ENCODE results near the gene C22orf39. TPM values are rescaled to one million over a fixed set of nuclear protein-coding genes. Genes with fewer than 3 reads are reported as not detected.
A peak's percentile ranks its signal among the peaks of the same experiment; 100 is the strongest.

C22orf39 gene
- total RNA-seq, result 10 to 100 TPM; 21.6 to 21.8 TPM

GRCh38 chr22:19447330-19448075 lies at the start of gene C22orf39:
Gene C22orf39 (minus strand): TSS chr22:19447711. CDS start chr22:19447688, 23 bp downstream.
- H3K9ac ChIP-seq (ENCODE audit: low read depth in 2 of 2, low read length in 2 of 2), result peak within 1 kb of the TSS; percentile 67 to 70
- no peak for TF ChIP-seq CTCF (IDR thresholded peaks at IDR 0.05)
- intact Hi-C loops (cut with DNase I), result no loop called here
- peak within 1 kb of the TSS; percentile 87 for H3K27ac ChIP-seq
- H3K27me3 ChIP-seq, result no peaks in the 10 kb centered on the region
- no peaks in the 10 kb centered on the region for H3K9me3 ChIP-seq
- peak; percentile 92 for DNase-seq
- H3K36me3 ChIP-seq, result no peaks in the 10 kb centered on the region
- H3K4me3 ChIP-seq, result peak within 1 kb of the TSS; percentile 94
- H3K4me1 ChIP-seq, result peaks cover 13% of the 10 kb centered on the region

- intact Hi-C loops (cut with DNase I), result no loop called here
- H3K9ac ChIP-seq (ENCODE audit: low read depth in 2 of 2, low read length in 2 of 2), result no peak overlapping the region
- H3K36me3 ChIP-seq, result no peaks in the 10 kb centered on the region
- TF ChIP-seq CTCF (IDR thresholded peaks at IDR 0.05), result no peak
- no peak overlapping the region for H3K27ac ChIP-seq
- H3K27me3 ChIP-seq, result no peaks in the 10 kb centered on the region
- no peak for DNase-seq
- no peaks in the 10 kb centered on the region for H3K9me3 ChIP-seq
- H3K4me1 ChIP-seq, result no peaks in the 10 kb centered on the region
- no peak overlapping the region for H3K4me3 ChIP-seq
Measured at GRCh38 chr22:19497245-19497644, 49.7 kb upstream of the C22orf39 start.

- Histone ChIP-seq H3K4me1 (no peaks in the 10 kb centered on the region), H3K9me3 (no peaks in the 10 kb centered on the region), H3K9ac (ENCODE audit: low read depth in 2 of 2, low read length in 2 of 2) (no peak overlapping the region), H3K27ac (no peak overlapping the region), H3K36me3 (no peaks in the 10 kb centered on the region), H3K27me3 (no peaks in the 10 kb centered on the region), H3K4me3 (no peak overlapping the region)
- no peak for TF ChIP-seq CTCF (IDR thresholded peaks at IDR 0.05)
- intact Hi-C loops (cut with DNase I), result no loop called here
- no peak for DNase-seq
Measured at GRCh38 chr22:19496324-19496630, 48.8 kb upstream of the C22orf39 start.

- DNase-seq, result no peak
- no peak overlapping the region for H3K9ac ChIP-seq (ENCODE audit: low read depth in 2 of 2, low read length in 2 of 2)
- intact Hi-C loops (cut with DNase I), result no loop called here
- TF ChIP-seq CTCF (IDR thresholded peaks at IDR 0.05), result no peak
- no peaks in the 10 kb centered on the region for H3K9me3 ChIP-seq
- no peaks in the 10 kb centered on the region for H3K36me3 ChIP-seq
- no peak overlapping the region for H3K4me3 ChIP-seq
- no peak overlapping the region for H3K27ac ChIP-seq
- H3K4me1 ChIP-seq, result no peaks in the 10 kb centered on the region
- H3K27me3 ChIP-seq, result no peaks in the 10 kb centered on the region
Measured at GRCh38 chr22:19495562-19496323, 48.2 kb upstream of the C22orf39 start.

GRCh38 chr22:19494676-19495173 lies 47.2 kb upstream of the C22orf39 start:
- Histone ChIP-seq H3K27me3 (no peaks in the 10 kb centered on the region), H3K27ac (no peak overlapping the region), H3K9ac (ENCODE audit: low read depth in 2 of 2, low read length in 2 of 2) (no peak overlapping the region), H3K36me3 (no peaks in the 10 kb centered on the region), H3K4me3 (no peak overlapping the region), H3K9me3 (no peaks in the 10 kb centered on the region), H3K4me1 (no peaks in the 10 kb centered on the region)
- no peak for TF ChIP-seq CTCF (IDR thresholded peaks at IDR 0.05)
- DNase-seq, result no peak
- intact Hi-C loops (cut with DNase I), result loop anchor here (5.0 kb wide), 1 partner anchor 133 kb away; no protein-coding TSS in a partner anchor
